Measurements from ENCODE around the gene CCDC198.

GRCh38 chr14:57486767-57487379, 6.8 kb downstream of the CCDC198 start:
- TF ChIP-seq EZH2phosphoT487 (IDR thresholded peaks at IDR 0.05; ENCODE audit: borderline replicate concordance, low read length) (no peak), CTCF (conservative IDR thresholded peaks at IDR 0.05; ENCODE audit: low read depth, low read length) (peak; percentile 99)

All from PC-3 (cell line).